PC-9 (cell line): Measurements from ENCODE around the gene ANAPC15. TPM values are rescaled to one million over a fixed set of nuclear protein-coding genes. Genes with fewer than 3 reads are reported as not detected.
A peak's percentile ranks its signal among the peaks of the same experiment; 100 is the strongest.

ENCODE experiments used
- BruUV-seq: library from RNA; stranded (reverse); fragments of 400-500 nt; replicated peaks from 2 replicates; lab custom pipeline; 2021; lab: Mats Ljungman, UMichigan
- CTCF ChIA-PET: fragments of 300-600 bp; sonication (Branson Sonifier 250); formaldehyde crosslinking; loops from one replicate; lab custom pipeline; 2022; ENCODE audit warnings: antibody characterized with exemption; lab: Charles Lee
- POLR2A ChIA-PET: fragments of 300-600 bp; sonication (Branson Sonifier 250); formaldehyde crosslinking; loops from one replicate; lab custom pipeline; 2022; ENCODE audit warnings: antibody characterized with exemption; ENCODE audit not compliant: unreplicated experiment; lab: Charles Lee
- DNase-seq, 2 experiments: peaks; one replicate each; pipeline versions ENCODE4 v3.0.0 to v3.0.0-alpha.2; 2015 to 2022; ENCODE audit warnings: mixed read lengths in 1 of 2
- H2AFZ ChIP-seq: fragments of 200-600 bp; sonication (generic); 2 replicates; pipeline ENCODE4 v1.8.1; 2017; ENCODE audit warnings: antibody characterized with exemption
- H3F3A ChIP-seq: fragments of 200-600 bp; sonication (generic); 2 replicates; pipeline ENCODE4 v1.8.1; 2017; ENCODE audit warnings: antibody characterized with exemption, mild to moderate bottlenecking, low read depth; ENCODE audit not compliant: insufficient read depth
- H3K27ac ChIP-seq: fragments of 200-600 bp; sonication (generic); 2 replicates; pipeline ENCODE4 v1.6.1; 2016; ENCODE audit warnings: mixed run types
- H3K27me3 ChIP-seq: fragments of 200-600 bp; sonication (generic); 2 replicates; pipeline ENCODE4 v1.6.1; 2016; ENCODE audit warnings: low read depth, mixed run types; ENCODE audit not compliant: insufficient read depth
- H3K36me3 ChIP-seq: fragments of 200-600 bp; sonication (generic); 2 replicates; pipeline ENCODE4 v1.6.1; 2016; ENCODE audit warnings: low read depth, mixed run types
- H3K4me1 ChIP-seq: fragments of 200-600 bp; sonication (generic); replicated peaks from 2 replicates; pipeline ENCODE4 v1.6.1; 2016; ENCODE audit warnings: mixed run types; ENCODE audit not compliant: insufficient read depth
- H3K4me2 ChIP-seq: fragments of 200-600 bp; sonication (generic); 2 replicates; pipeline ENCODE4 v1.6.1; 2017; ENCODE audit warnings: mixed run types
- H3K4me3 ChIP-seq: fragments of 200-600 bp; sonication (generic); 2 replicates; pipeline ENCODE4 v1.6.1; 2016; ENCODE audit warnings: mixed run types
- H3K79me2 ChIP-seq: fragments of 200-600 bp; sonication (generic); 2 replicates; pipeline ENCODE4 v1.6.1; 2017; ENCODE audit warnings: low read depth, mixed run types
- H3K9me2 ChIP-seq: fragments of 200-600 bp; sonication (generic); 2 replicates; pipeline ENCODE4 v1.8.1; 2017; ENCODE audit warnings: mild to moderate bottlenecking; ENCODE audit not compliant: insufficient read depth
- H3K9me3 ChIP-seq: fragments of 200-600 bp; sonication (generic); 2 replicates; pipeline ENCODE4 v1.8.1; 2016; ENCODE audit warnings: low read depth; ENCODE audit not compliant: insufficient read depth
- H4K20me1 ChIP-seq: fragments of 200-600 bp; sonication (generic); 2 replicates; pipeline ENCODE4 v1.8.1; 2017; ENCODE audit not compliant: insufficient read depth
- CTCF ChIP-seq: fragments of 200-600 bp; sonication (generic); conservative IDR thresholded peaks from 2 replicates; pipeline ENCODE4 v1.6.1; 2017; ENCODE audit warnings: mixed run types, antibody characterized with exemption, mild to moderate bottlenecking, moderate library complexity
- EZH2 ChIP-seq: fragments of 200-600 bp; sonication (generic); IDR thresholded peaks from 2 replicates; pipeline ENCODE4 v1.8.0; 2017; ENCODE audit warnings: antibody characterized with exemption, low read depth
- intact Hi-C: fragments of 100-400 bp; cut with micrococcal nuclease; formaldehyde crosslinking; loops from one replicate; pipeline ENCODE4 v1.10.0; 2022; ENCODE audit not compliant: unreplicated experiment
- total RNA-seq: library from RNA; stranded (reverse); gene quantifications from 2 replicates; pipeline ENCODE4 v1.2.3, GENCODE V29; 2021

ANAPC15 gene
- total RNA-seq, 1 experiment from 2014 or later: 97.8 TPM

- peaks cover 64% of the 10 kb centered on the region for H3K4me1 ChIP-seq
- POLR2A ChIA-PET: no interaction called here
- H3K4me3 ChIP-seq: no peak overlapping the region
- no peak for TF ChIP-seq EZH2
- TF ChIP-seq CTCF: no peak
- H3K36me3 ChIP-seq: 0 out of 2 replicates have a peak, but pooled peaks cover 4% of the 10 kb centered on the region
- peaks cover 7% of the 10 kb centered on the region; the same call in 1 of the 2 replicates for H4K20me1 ChIP-seq
- H3K27me3 ChIP-seq: no peaks in the 10 kb centered on the region
- no peak overlapping the region for H3K4me2 ChIP-seq
- H3K27ac ChIP-seq: peak overlapping the region; percentile 33; the same call in 1 of the 2 replicates
- intact Hi-C loops: no loop called here
- BruUV-seq: no TSS peak
- no peak for DNase-seq
- no peaks in the 10 kb centered on the region for H3K9me2 ChIP-seq
- H3F3A ChIP-seq: peaks cover 48% of the 10 kb centered on the region
- no peak overlapping the region for H2AFZ ChIP-seq
- CTCF ChIA-PET: no interaction called here
- H3K9me3 ChIP-seq: no peaks in the 10 kb centered on the region
- H3K79me2 ChIP-seq: peaks cover 91% of the 10 kb centered on the region
Observed at GRCh38 chr11:72075109-72075508, 37.4 kb downstream of the ANAPC15 start.

- Histone ChIP-seq H3F3A (peaks cover 41% of the 10 kb centered on the region), H3K27ac (peak overlapping the region; percentile 83), H3K4me3 (no peak overlapping the region), H3K4me1 (peaks cover 63% of the 10 kb centered on the region), H3K27me3 (no peaks in the 10 kb centered on the region), H3K4me2 (peak overlapping the region; percentile 78), H4K20me1 (peaks cover 7% of the 10 kb centered on the region; the same call in 1 of the 2 replicates), H3K9me3 (no peaks in the 10 kb centered on the region), H3K36me3 (peaks cover 20% of the 10 kb centered on the region), H3K9me2 (no peaks in the 10 kb centered on the region), H2AFZ (no peak overlapping the region), H3K79me2 (peaks cover 90% of the 10 kb centered on the region)
- ChIA-PET CTCF (interaction anchor here (0.7 to 1.5 kb wide), 2 partner anchors 19 to 501 kb away, joined by 4 to 5 read pairs; no protein-coding TSS in a partner anchor), POLR2A (interaction anchor here (0.7 to 1.0 kb wide), 2 partner anchors 32 to 47 kb away, joined by 3 to 6 read pairs; no protein-coding TSS in a partner anchor)
- no TSS peak for BruUV-seq
- TF ChIP-seq EZH2 (no peak), CTCF (no peak)
- peak; percentile 72 to 97 for DNase-seq
- intact Hi-C loops: loop anchor here (1.0 kb wide), 2 partner anchors 8 to 31 kb away; partner anchors contain the start of genes LAMTOR1, LRRC51 and NUMA1
Observed at GRCh38 chr11:72072348-72072747, 40.1 kb downstream of the ANAPC15 start.

GRCh38 chr11:72070491-72070890, 42.0 kb downstream of the ANAPC15 start:
- peaks cover 41% of the 10 kb centered on the region for H3F3A ChIP-seq
- no peak overlapping the region for H2AFZ ChIP-seq
- peaks cover 24% of the 10 kb centered on the region for H3K36me3 ChIP-seq
- H3K9me3 ChIP-seq: no peaks in the 10 kb centered on the region
- H3K9me2 ChIP-seq: no peaks in the 10 kb centered on the region
- ChIA-PET CTCF (interaction anchor here (1.0 to 1.5 kb wide), 2 partner anchors 20 to 45 kb away, joined by 4 to 5 read pairs; no protein-coding TSS in a partner anchor), POLR2A (interaction anchor here (0.7 kb wide), 1 partner anchor 11 kb away, joined by 3 read pairs; no protein-coding TSS in a partner anchor)
- peaks cover 90% of the 10 kb centered on the region for H3K79me2 ChIP-seq
- BruUV-seq: TSS peak; percentile 63
- peak overlapping the region; percentile 78 for H3K4me2 ChIP-seq
- H3K27me3 ChIP-seq: no peaks in the 10 kb centered on the region
- TF ChIP-seq CTCF: no peak
- TF ChIP-seq EZH2: no peak
- H3K27ac ChIP-seq: peak overlapping the region; percentile 83
- no peak for DNase-seq
- peak overlapping the region; percentile 33 for H3K4me3 ChIP-seq
- peaks cover 57% of the 10 kb centered on the region for H3K4me1 ChIP-seq
- intact Hi-C loops: loop anchor here (1.0 kb wide), 1 partner anchor 29 kb away; no protein-coding TSS in a partner anchor
- H4K20me1 ChIP-seq: peaks cover 4% of the 10 kb centered on the region; the same call in 1 of the 2 replicates
